HEK293 (cell line): ENCODE measurements around the gene XPR1.

Source experiments
- CTCF ChIA-PET: fragments of 350-600 bp; formaldehyde crosslinking; extraction: SDS; loops from one replicate; lab custom pipeline; 2021; ENCODE audit warnings: antibody characterized with exemption; lab: Yijun Ruan, JAX
- POLR2A ChIA-PET: fragments of 300-600 bp; formaldehyde crosslinking; extraction: SDS; loops from one replicate; lab custom pipeline; 2020; ENCODE audit warnings: antibody characterized with exemption, inconsistent platforms; lab: Yijun Ruan, JAX
- H3K27ac ChIP-seq: fragments of 200-500 bp; sonication (Bioruptor generic); 2 replicates; pipeline ENCODE4 v1.5.1; 2014; ENCODE audit warnings: low read depth, low read length, control low read depth, inconsistent platforms; ENCODE audit errors: extremely low read depth
- H3K36me3 ChIP-seq, 2 experiments: fragments of 200-500 bp in 1 of 2; sonication (Bioruptor generic) in 1 of 2; 1 replicate in 1 of 2; 2 replicates in 1 of 2; pipeline ENCODE4 v1.5.1; 2014 to 2017; ENCODE audit warnings: inconsistent platforms in 2 of 2, low read length in 2 of 2; ENCODE audit not compliant: control insufficient read depth in 2 of 2, insufficient read depth in 1 of 2
- H3K4me1 ChIP-seq: fragments of 200-500 bp; sonication (Bioruptor generic); 2 replicates; pipeline ENCODE4 v1.5.1; 2014; ENCODE audit warnings: mild to moderate bottlenecking, low read length, inconsistent platforms; ENCODE audit not compliant: control insufficient read depth, insufficient read depth
- H3K4me3 ChIP-seq: 2 replicates; pipeline ENCODE4 v1.5.1; 2011; ENCODE audit warnings: low read depth, mild to moderate bottlenecking, control low read depth, low read length, moderate library complexity
- H3K9me3 ChIP-seq: fragments of 200-500 bp; sonication (Bioruptor generic); 2 replicates; pipeline ENCODE4 v1.5.1; 2014; ENCODE audit warnings: low read depth, low read length, inconsistent platforms; ENCODE audit not compliant: control insufficient read depth, insufficient read depth
- BCL11B ChIP-seq: fragments of 450-650 bp; formaldehyde crosslinking; IDR thresholded peaks from 2 replicates; pipeline ENCODE4 v1.5.1; 2016; ENCODE audit warnings: low read depth, missing biosample characterization, missing genetic modification characterization
- EGR2 ChIP-seq: fragments of 450-650 bp; formaldehyde crosslinking; IDR thresholded peaks from 2 replicates; pipeline ENCODE4 v1.5.1; 2016; ENCODE audit warnings: low read depth, missing biosample characterization, missing genetic modification characterization
- HOXD13 ChIP-seq: sonication (generic); formaldehyde crosslinking; IDR thresholded peaks from 2 replicates; pipeline ENCODE4 v1.8.0; 2022; ENCODE audit warnings: missing genetic modification reagents, borderline replicate concordance
- IKZF3 ChIP-seq: fragments of 450-650 bp; IDR thresholded peaks from 2 replicates; pipeline ENCODE4 v1.5.0; 2018; ENCODE audit warnings: missing biosample characterization, mild to moderate bottlenecking, missing genetic modification characterization, moderate library complexity
- KLF9 ChIP-seq: fragments of 450-650 bp; formaldehyde crosslinking; IDR thresholded peaks from 2 replicates; pipeline ENCODE4 v1.5.1; 2016; ENCODE audit warnings: missing biosample characterization, missing genetic modification characterization, low read depth
- SCRT2 ChIP-seq: fragments of 450-650 bp; formaldehyde crosslinking; IDR thresholded peaks from 2 replicates; pipeline ENCODE4 v1.5.1; 2016; ENCODE audit warnings: missing biosample characterization, missing genetic modification characterization
- SP7 ChIP-seq: fragments of 450-650 bp; formaldehyde crosslinking; IDR thresholded peaks from 2 replicates; pipeline ENCODE4 v1.5.1; 2016; ENCODE audit warnings: missing biosample characterization, missing genetic modification characterization
- ZBTB20 ChIP-seq: fragments of 450-650 bp; formaldehyde crosslinking; IDR thresholded peaks from 2 replicates; pipeline ENCODE4 v1.5.1; 2016; ENCODE audit warnings: missing biosample characterization, missing genetic modification characterization
- ZBTB6 ChIP-seq: fragments of 450-650 bp; formaldehyde crosslinking; IDR thresholded peaks from 2 replicates; pipeline ENCODE4 v1.5.1; 2017; ENCODE audit warnings: missing biosample characterization, missing genetic modification characterization
- ZFP69B ChIP-seq: fragments of 450-650 bp; formaldehyde crosslinking; IDR thresholded peaks from 2 replicates; pipeline ENCODE4 v1.5.1; 2016; ENCODE audit warnings: missing biosample characterization, missing genetic modification characterization
- ZNF132 ChIP-seq: fragments of 450-650 bp; formaldehyde crosslinking; IDR thresholded peaks from 2 replicates; pipeline ENCODE4 v1.5.1; 2017; ENCODE audit warnings: missing biosample characterization, missing genetic modification characterization, borderline replicate concordance
- ZNF155 ChIP-seq: fragments of 450-650 bp; formaldehyde crosslinking; IDR thresholded peaks from 2 replicates; pipeline ENCODE4 v1.5.1; 2016; ENCODE audit warnings: missing biosample characterization, missing genetic modification characterization
- ZNF211 ChIP-seq: fragments of 450-650 bp; formaldehyde crosslinking; IDR thresholded peaks from 2 replicates; pipeline ENCODE4 v1.5.1; 2016; ENCODE audit warnings: low read depth, missing biosample characterization, missing genetic modification characterization
- ZNF248 ChIP-seq: fragments of 450-650 bp; formaldehyde crosslinking; IDR thresholded peaks from 2 replicates; pipeline ENCODE4 v1.5.1; 2017; ENCODE audit warnings: missing biosample characterization, missing genetic modification characterization
- ZNF433 ChIP-seq: fragments of 450-650 bp; formaldehyde crosslinking; IDR thresholded peaks from 2 replicates; pipeline ENCODE4 v1.5.1; 2016; ENCODE audit warnings: missing biosample characterization, missing genetic modification characterization, low read depth
- ZNF623 ChIP-seq: fragments of 450-650 bp; formaldehyde crosslinking; IDR thresholded peaks from 2 replicates; pipeline ENCODE4 v1.5.1; 2016; ENCODE audit warnings: missing biosample characterization, missing genetic modification characterization
- ZNF704 ChIP-seq: fragments of 450-650 bp; formaldehyde crosslinking; IDR thresholded peaks from 2 replicates; pipeline ENCODE4 v1.5.1; 2016; ENCODE audit warnings: missing biosample characterization, missing genetic modification characterization
- ZSCAN23 ChIP-seq: fragments of 450-650 bp; formaldehyde crosslinking; IDR thresholded peaks from 2 replicates; pipeline ENCODE4 v1.5.1; 2016; ENCODE audit warnings: missing biosample characterization, missing genetic modification characterization
- TF ChIP-seq, protein P1 (sequence below): fragments of 450-650 bp; formaldehyde crosslinking; IDR thresholded peaks from 2 replicates; pipeline ENCODE4 v1.5.1; 2017; ENCODE audit warnings: missing biosample characterization, missing genetic modification characterization
- TF ChIP-seq, protein P2 (sequence below): fragments of 450-650 bp; formaldehyde crosslinking; IDR thresholded peaks from 2 replicates; pipeline ENCODE4 v1.5.1; 2016; ENCODE audit warnings: missing biosample characterization, missing genetic modification characterization
- TF ChIP-seq, protein P3 (sequence below): fragments of 450-650 bp; formaldehyde crosslinking; IDR thresholded peaks from 2 replicates; pipeline ENCODE4 v1.5.1; 2016; ENCODE audit warnings: missing biosample characterization, missing genetic modification characterization

The XPR1 gene

DNA sequence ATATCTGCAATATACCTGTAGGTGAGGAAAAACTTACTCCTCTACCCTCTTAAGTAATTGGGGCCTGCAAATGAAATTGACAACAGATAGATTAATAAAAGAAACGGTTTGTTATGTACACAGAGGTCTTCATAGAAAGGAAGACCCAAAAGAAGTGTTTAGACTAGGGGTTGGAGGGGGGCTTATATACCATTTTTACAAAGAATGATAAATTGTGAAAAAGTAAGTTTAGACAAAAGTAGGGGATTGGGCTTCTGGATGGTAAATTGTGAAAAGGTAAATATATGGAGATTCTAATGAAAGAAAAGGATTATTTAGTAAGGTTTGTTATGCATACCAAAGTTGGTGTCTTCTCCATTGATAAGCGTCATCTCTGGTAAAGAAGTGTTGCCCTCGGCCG, 207.7 kb downstream of the XPR1 start:
- H3K27ac ChIP-seq, result no peak overlapping the region
- TF ChIP-seq ZNF211 (tag by site-specific recombination), result peak; percentile 91
- no peak for TF ChIP-seq HOXD13 (CRISPR knock-in tag)
- no peaks in the 10 kb centered on the region for H3K36me3 ChIP-seq
- peaks cover 4% of the 10 kb centered on the region for H3K4me1 ChIP-seq
- ChIA-PET CTCF (interaction anchor here (0.7 kb wide), 1 partner anchor 23 kb away, joined by 3 read pairs; no protein-coding TSS in a partner anchor), POLR2A (no interaction called here)
- no peak overlapping the region for H3K4me3 ChIP-seq
- H3K9me3 ChIP-seq, result no peaks in the 10 kb centered on the region

DNA sequence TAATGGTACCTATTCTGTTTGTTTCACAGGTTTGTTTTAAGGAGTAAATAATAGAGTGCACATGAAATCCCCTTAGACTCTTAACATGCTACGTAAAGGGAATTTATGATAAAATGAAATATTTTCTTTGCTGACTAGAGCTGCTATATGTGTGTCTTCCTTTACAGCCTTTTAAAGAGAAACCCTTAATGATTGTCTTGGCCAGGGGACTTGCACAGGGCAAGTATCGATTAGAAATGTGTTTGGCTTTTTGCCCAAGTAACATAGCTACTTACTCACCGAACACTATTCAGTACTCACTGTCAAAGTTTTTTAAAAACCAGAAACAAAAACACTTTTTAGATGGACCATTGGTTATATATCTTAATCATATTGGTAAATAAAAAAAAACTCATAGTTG, 209.6 kb downstream of the XPR1 start:
- ChIA-PET CTCF (interaction anchor here (2.3 kb wide), 1 partner anchor 21 kb away, joined by 10 read pairs; no protein-coding TSS in a partner anchor), POLR2A (no interaction called here)
- peaks cover 4% of the 10 kb centered on the region for H3K4me1 ChIP-seq
- H3K36me3 ChIP-seq, result no peaks in the 10 kb centered on the region
- H3K4me3 ChIP-seq, result no peak overlapping the region
- H3K9me3 ChIP-seq, result no peaks in the 10 kb centered on the region
- H3K27ac ChIP-seq, result no peak overlapping the region
- TF ChIP-seq SCRT2 (tag by site-specific recombination) (no peak), ZFP69B (tag by site-specific recombination) (no peak), BCL11B (tag by site-specific recombination) (no peak), ZSCAN23 (no peak), KLF9 (tag by site-specific recombination) (no peak), ZNF704 (tag by site-specific recombination) (no peak), ZNF248 (tag by site-specific recombination) (no peak), ZNF155 (tag by site-specific recombination) (no peak), ZBTB20 (tag by site-specific recombination) (no peak), ZBTB6 (tag by site-specific recombination) (no peak), ZNF132 (tag by site-specific recombination) (no peak), ZNF433 (tag by site-specific recombination) (no peak), IKZF3 (tag by site-specific recombination) (no peak), SP7 (tag by site-specific recombination) (no peak), EGR2 (tag by site-specific recombination) (no peak), ZNF623 (tag by site-specific recombination) (no peak)
- TF ChIP-seq, protein P1, sequence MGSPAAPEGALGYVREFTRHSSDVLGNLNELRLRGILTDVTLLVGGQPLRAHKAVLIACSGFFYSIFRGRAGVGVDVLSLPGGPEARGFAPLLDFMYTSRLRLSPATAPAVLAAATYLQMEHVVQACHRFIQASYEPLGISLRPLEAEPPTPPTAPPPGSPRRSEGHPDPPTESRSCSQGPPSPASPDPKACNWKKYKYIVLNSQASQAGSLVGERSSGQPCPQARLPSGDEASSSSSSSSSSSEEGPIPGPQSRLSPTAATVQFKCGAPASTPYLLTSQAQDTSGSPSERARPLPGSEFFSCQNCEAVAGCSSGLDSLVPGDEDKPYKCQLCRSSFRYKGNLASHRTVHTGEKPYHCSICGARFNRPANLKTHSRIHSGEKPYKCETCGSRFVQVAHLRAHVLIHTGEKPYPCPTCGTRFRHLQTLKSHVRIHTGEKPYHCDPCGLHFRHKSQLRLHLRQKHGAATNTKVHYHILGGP (tag by site-specific recombination), result no peak
- TF ChIP-seq, protein P2, sequence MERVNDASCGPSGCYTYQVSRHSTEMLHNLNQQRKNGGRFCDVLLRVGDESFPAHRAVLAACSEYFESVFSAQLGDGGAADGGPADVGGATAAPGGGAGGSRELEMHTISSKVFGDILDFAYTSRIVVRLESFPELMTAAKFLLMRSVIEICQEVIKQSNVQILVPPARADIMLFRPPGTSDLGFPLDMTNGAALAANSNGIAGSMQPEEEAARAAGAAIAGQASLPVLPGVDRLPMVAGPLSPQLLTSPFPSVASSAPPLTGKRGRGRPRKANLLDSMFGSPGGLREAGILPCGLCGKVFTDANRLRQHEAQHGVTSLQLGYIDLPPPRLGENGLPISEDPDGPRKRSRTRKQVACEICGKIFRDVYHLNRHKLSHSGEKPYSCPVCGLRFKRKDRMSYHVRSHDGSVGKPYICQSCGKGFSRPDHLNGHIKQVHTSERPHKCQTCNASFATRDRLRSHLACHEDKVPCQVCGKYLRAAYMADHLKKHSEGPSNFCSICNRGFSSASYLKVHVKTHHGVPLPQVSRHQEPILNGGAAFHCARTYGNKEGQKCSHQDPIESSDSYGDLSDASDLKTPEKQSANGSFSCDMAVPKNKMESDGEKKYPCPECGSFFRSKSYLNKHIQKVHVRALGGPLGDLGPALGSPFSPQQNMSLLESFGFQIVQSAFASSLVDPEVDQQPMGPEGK, result no peak
- TF ChIP-seq, protein P3, sequence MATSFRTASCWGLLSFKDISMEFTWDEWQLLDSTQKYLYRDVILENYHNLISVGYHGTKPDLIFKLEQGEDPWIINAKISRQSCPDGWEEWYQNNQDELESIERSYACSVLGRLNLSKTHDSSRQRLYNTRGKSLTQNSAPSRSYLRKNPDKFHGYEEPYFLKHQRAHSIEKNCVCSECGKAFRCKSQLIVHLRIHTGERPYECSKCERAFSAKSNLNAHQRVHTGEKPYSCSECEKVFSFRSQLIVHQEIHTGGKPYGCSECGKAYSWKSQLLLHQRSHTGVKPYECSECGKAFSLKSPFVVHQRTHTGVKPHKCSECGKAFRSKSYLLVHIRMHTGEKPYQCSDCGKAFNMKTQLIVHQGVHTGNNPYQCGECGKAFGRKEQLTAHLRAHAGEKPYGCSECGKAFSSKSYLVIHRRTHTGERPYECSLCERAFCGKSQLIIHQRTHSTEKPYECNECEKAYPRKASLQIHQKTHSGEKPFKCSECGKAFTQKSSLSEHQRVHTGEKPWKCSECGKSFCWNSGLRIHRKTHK, result no peak
- TF ChIP-seq, all 188 proteins: peak for 0
